Cardiac fibroblast (primary cell): ENCODE measurements around the gene YARS1.

Experiments used
- DNase-seq, 2 donors: peaks; one replicate each; pipeline versions ENCODE4 v3.0.0 to v3.0.0-alpha.2; 2010; ENCODE audit warnings: low read depth in 2 of 2
- H3K4me3 ChIP-seq, 2 donors: replicated peaks in 1 of 2; 1 replicate in 1 of 2; 2 replicates in 1 of 2; pipeline ENCODE4 v1.5.1; 2011; ENCODE audit warnings: low read depth in 2 of 2, low read length in 2 of 2, mild to moderate bottlenecking in 2 of 2, moderate library complexity in 1 of 2
- CTCF ChIP-seq: IDR thresholded peaks from one replicate; pipeline ENCODE4 v1.5.1; 2011; ENCODE audit warnings: low read depth, mild to moderate bottlenecking, low read length, inconsistent platforms

The YARS1 gene

DNA sequence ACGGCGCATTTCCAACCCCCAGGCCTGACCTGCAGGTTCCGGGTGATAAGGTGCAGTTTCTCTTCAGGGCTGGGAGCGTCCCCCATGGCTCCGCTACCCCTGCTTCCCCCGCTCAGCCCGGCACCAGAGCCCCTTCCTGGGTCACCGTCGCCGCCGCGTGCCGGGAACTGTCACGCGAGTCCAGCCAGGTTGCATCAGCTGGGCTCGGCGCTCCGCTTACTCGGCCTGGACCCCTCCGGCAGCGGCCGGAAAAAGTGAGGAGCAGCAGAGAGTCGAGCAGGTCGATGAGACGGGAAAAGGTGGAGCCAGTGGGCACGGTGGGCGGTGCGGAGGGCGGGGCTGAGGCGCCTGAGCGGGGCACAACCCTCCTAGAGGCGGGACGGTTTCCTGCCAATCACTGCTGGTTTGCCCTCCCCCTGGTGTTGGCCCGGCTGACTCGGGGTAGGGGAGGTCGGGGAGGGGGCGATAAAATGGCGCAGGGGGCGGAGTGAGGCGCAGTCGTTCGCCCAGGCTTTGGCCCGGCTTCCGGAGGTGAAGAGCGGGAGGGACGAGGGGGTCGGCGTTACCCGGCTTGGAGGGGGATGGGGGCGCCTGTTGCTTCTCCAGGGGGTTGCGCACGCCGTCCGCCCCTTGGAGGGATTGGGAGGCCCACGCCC is at the start of gene YARS1, which contains the start of gene S100PBP:
YARS1 (minus strand) TSS at position 200 of the 656 bp plus-strand sequence; CDS start at position 86, 114 bp downstream.
S100PBP (plus strand) TSS at position 495 of the 656 bp plus-strand sequence. CDS start 8,447 bp downstream, outside the sequence.
- peak; percentile 98 for DNase-seq
- no peak for TF ChIP-seq CTCF
- peak within 1 kb of the TSS; percentile 91 for H3K4me3 ChIP-seq

GRCh38 chr1:32865639-32866405 is 48.7 kb upstream of the YARS1 start:
- TF ChIP-seq CTCF: no peak
- no peak for DNase-seq
- no peak overlapping the region for H3K4me3 ChIP-seq

DNA sequence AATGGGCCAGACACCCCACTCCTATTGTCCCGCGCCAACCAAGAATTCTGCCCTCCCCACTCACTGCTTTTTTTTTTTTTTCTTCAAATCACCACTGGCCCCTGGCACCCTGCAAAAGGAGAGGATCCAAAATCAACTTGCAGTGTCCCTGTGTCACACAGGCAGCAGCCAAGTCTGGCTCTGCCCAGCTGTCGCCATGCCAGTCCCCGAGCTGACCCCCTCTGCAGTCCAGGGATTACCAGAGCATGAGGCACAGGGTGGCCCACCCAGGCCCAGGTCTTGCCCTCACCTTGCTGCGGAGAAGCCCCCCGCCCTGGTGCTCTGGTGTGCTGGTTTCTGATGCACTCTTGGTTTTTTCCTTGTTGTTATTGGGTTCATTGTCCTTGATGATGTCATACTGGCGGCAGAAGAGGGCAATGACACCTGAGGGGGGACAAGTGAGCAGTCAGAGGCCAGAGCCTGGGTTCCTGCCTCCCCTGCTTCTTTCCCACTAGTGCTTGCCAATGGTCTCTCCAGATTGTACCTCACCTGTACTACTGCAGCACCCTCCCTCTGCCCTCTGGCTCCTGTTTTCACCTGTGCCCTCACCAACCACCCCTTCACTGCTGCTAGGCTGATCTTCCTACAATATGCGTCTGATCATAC is 47.3 kb upstream of the YARS1 start:
- no peak for TF ChIP-seq CTCF
- no peak for DNase-seq

DNA sequence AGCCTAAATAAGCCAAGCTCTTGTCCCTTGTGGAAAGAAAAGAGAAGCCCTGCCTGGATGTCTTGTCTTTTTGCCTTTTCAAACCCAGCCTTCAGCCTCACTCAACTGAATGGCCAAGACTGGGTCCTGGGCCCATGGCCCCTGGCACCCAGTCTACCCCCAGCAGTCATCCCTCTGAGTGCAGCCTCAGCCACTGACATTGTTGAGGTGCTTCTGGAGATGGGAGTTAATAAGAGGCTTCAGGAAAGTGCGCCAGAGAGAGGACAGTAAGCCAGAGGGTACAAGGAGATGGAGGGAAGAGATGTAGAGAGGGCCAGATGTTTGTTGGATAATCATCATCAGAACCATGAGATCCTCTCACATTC is 46.7 kb upstream of the YARS1 start:
- no peak overlapping the region for H3K4me3 ChIP-seq
- DNase-seq: no peak
- no peak for TF ChIP-seq CTCF

More for the DNA sequence above, 47.3 kb upstream of the YARS1 start:
- no peak overlapping the region for H3K4me3 ChIP-seq

DNA sequence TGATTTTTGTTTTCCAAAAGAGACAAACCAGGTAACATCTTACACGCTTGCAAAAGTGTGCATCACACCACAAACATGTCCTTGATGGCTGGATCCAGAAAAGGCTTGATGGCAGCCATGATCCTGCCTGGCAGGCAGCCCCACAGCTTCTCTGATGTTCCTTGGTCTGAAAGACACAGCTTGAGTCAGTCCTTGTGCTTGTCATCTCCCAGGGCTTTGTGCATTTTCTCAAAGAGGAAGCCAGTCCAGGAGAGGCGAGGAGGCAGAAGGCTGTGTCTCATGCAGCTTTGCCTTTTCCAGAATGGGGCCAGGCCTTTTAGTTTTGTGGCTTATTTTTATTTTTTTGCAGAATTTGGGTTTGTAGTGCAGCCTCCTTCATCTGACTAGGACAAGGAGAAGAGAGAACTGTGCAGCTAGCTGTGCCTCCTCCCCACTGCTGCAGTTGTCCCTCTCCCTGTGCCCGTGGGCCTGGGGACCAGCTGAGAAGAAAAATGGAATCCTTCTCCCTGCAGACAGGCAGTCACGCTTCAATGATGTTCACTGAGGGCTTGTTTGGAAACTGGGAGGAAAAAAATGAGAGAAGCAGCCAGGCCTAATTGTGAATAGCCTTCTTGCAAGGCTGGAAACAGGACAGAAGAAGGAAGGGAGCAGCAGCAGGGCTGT is 46.2 kb upstream of the YARS1 start:
- DNase-seq: no peak
- no peak for TF ChIP-seq CTCF
- no peak overlapping the region for H3K4me3 ChIP-seq

GRCh38 chr1:32861904-32862695 is 44.9 kb upstream of the YARS1 start:
- peak; percentile 14 to 15 for DNase-seq
- TF ChIP-seq CTCF: no peak
- no peak overlapping the region for H3K4me3 ChIP-seq
